ENCODE data around the gene TRPV4.

GRCh38 chr12:109752117-109753053, 80.8 kb downstream of the TRPV4 start:
- TF ChIP-seq CTCF (IDR thresholded peaks at IDR 0.05; ENCODE audit: low read depth, low read length), result no peak
- no peak for TF ChIP-seq POLR2A (IDR thresholded peaks at IDR 0.05; ENCODE audit: extremely low read depth, insufficient read length)
- no peak for TF ChIP-seq MAX (IDR thresholded peaks at IDR 0.05; ENCODE audit: low read depth, low read length)

Data from NB4 (cell line).